Gastrocnemius medialis (tissue), 4 donors: ENCODE measurements around the gene RASGRP1. TPM values are rescaled to one million over a fixed set of nuclear protein-coding genes. Genes with fewer than 3 reads are reported as not detected.

Source experiments
- ATAC-seq, 2 donors: fragments of 150-250 bp; one replicate each; pipeline ENCODE4 v1.9.1; 2016
- DNase-seq, 2 donors: peaks; one replicate each; pipeline ENCODE4 v3.0.0-alpha.2; 2019
- H3K27ac ChIP-seq, 4 donors: fragments of 200-600 bp; sonication (generic); 1 replicate in 1 of 4; 2 replicates in 3 of 4; pipeline ENCODE4 v1.5.1; 2016 to 2018; ENCODE audit warnings: mild to moderate bottlenecking in 2 of 4, moderate library complexity in 1 of 4
- H3K27me3 ChIP-seq, 3 donors: fragments of 200-600 bp; sonication (generic) in 2 of 3; 1 replicate in 1 of 3; 2 replicates in 2 of 3; pipeline versions ENCODE4 v1.5.1 to v1.6.0; 2016 to 2019; ENCODE audit warnings: mild to moderate bottlenecking in 1 of 3, moderate library complexity in 1 of 3
- H3K36me3 ChIP-seq, 2 donors: fragments of 200-600 bp; sonication (generic) in 1 of 2; one replicate each; pipeline ENCODE4 v1.5.1; 2017 to 2018
- H3K4me1 ChIP-seq, 2 donors: fragments of 200-600 bp; sonication (generic) in 1 of 2; one replicate each; pipeline ENCODE4 v1.5.1; 2016 to 2017; ENCODE audit warnings: mild to moderate bottlenecking in 2 of 2
- H3K4me3 ChIP-seq, 4 donors: fragments of 200-600 bp; sonication (generic) in 3 of 4; 1 replicate in 1 of 4; 2 replicates in 3 of 4; pipeline ENCODE4 v1.5.1; 2016 to 2019; ENCODE audit warnings: mild to moderate bottlenecking in 2 of 4
- H3K9me3 ChIP-seq, 3 donors: fragments of 200-600 bp; sonication (generic) in 2 of 3; 1 replicate in 1 of 3; 2 replicates in 2 of 3; pipeline ENCODE4 v1.5.1; 2016 to 2019
- CTCF ChIP-seq, 5 experiments: fragments of 450-650 bp in 3 of 5; fragments of 200-600 bp in 2 of 5; sonication (generic) in 2 of 5; IDR thresholded peaks in 4 of 5; conservative IDR thresholded peaks in 1 of 5; 1 replicate in 4 of 5; 2 replicates in 1 of 5; pipeline ENCODE4 v1.5.1; 2016 to 2019; ENCODE audit warnings: antibody characterized with exemption in 5 of 5, mild to moderate bottlenecking in 3 of 5, moderate library complexity in 3 of 5
- POLR2A ChIP-seq, 2 donors: fragments of 450-650 bp; IDR thresholded peaks; one replicate each; pipeline ENCODE4 v1.6.1; 2017; ENCODE audit warnings: antibody characterized with exemption in 2 of 2, mild to moderate bottlenecking in 2 of 2, moderate library complexity in 2 of 2
- in situ Hi-C, 4 donors: fragments of 200-750 bp; cut with MboI; loops; one replicate each; pipeline versions ENCODE4 v1.15.0 to v1.8.0; 2017; ENCODE audit warnings: low sequenced_read_pairs in 4 of 4
- intact Hi-C: fragments of 100-400 bp; cut with DNase I; formaldehyde crosslinking; loops from one replicate; pipeline ENCODE4 v1.15.1; 2023; ENCODE audit warnings: low total_unique reads
- total RNA-seq, 4 donors: library from RNA; depleted of rRNA; stranded (reverse); fragments of >200 nt; gene quantifications; one replicate each; pipeline versions ENCODE4 v1.1.0 to v1.2.3, GENCODE V29; 2016

RASGRP1 gene
- total RNA-seq, 4 donors from 2014 or later = 0.44 to 0.85 TPM; not detected in 2

- TF ChIP-seq POLR2A (IDR thresholded peaks at IDR 0.05) (no peak), CTCF (IDR thresholded peaks at IDR 0.05 in 4 of 5, conservative IDR thresholded peaks at IDR 0.05 in 1 of 5) (no peak)
- Histone ChIP-seq H3K9me3 (no peaks in the 10 kb centered on the region), H3K27ac (no peak overlapping the region), H3K36me3 (no peaks in the 10 kb centered on the region), H3K4me3 (no peak overlapping the region), H3K27me3 (no peaks in the 10 kb centered on the region), H3K4me1 (no peaks in the 10 kb centered on the region)
- intact Hi-C loops (no loop called here), in situ Hi-C loops (no loop called here)
- no peak for ATAC-seq
- no peak for DNase-seq
Measured at GRCh38 chr15:38528294-38528693, 36.3 kb downstream of the RASGRP1 start.

DNA sequence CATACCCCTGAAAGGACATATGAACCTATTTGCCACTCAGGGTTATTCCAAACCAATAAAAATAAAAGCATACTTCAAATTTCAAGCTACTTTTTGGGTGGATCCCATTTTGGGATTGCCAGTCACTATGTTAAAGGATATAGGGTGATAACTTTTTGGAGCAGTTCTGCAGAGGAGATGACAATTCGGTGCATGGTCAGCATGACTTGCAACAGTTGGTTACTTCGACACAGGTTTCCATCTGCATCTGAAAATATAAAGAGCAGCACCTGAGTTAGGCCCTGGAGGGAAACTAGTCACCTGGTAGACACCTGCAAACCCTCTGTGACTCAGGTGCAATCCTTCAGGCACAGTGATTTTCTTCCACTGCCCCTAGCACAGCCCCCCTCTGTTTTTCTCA is 38.5 kb downstream of the RASGRP1 start:
- no peaks in the 10 kb centered on the region for H3K4me1 ChIP-seq
- no peak for DNase-seq
- no peaks in the 10 kb centered on the region for H3K36me3 ChIP-seq
- no peak for TF ChIP-seq CTCF (IDR thresholded peaks at IDR 0.05 in 4 of 5, conservative IDR thresholded peaks at IDR 0.05 in 1 of 5)
- TF ChIP-seq POLR2A (IDR thresholded peaks at IDR 0.05) = no peak
- no peak overlapping the region for H3K4me3 ChIP-seq
- no peak for ATAC-seq
- no peaks in the 10 kb centered on the region for H3K27me3 ChIP-seq
- in situ Hi-C loops (no loop called here), intact Hi-C loops (no loop called here)
- no peak overlapping the region for H3K27ac ChIP-seq
- no peaks in the 10 kb centered on the region for H3K9me3 ChIP-seq

GRCh38 chr15:38525489-38525888 is 39.1 kb downstream of the RASGRP1 start:
- intact Hi-C loops (no loop called here), in situ Hi-C loops (no loop called here)
- no peak overlapping the region for H3K27ac ChIP-seq
- DNase-seq (no peak), ATAC-seq (no peak)
- no peaks in the 10 kb centered on the region for H3K4me1 ChIP-seq
- no peaks in the 10 kb centered on the region for H3K27me3 ChIP-seq
- no peak for TF ChIP-seq POLR2A (IDR thresholded peaks at IDR 0.05)
- no peak for TF ChIP-seq CTCF (IDR thresholded peaks at IDR 0.05 in 4 of 5, conservative IDR thresholded peaks at IDR 0.05 in 1 of 5)
- H3K9me3 ChIP-seq = no peaks in the 10 kb centered on the region
- H3K4me3 ChIP-seq = no peak overlapping the region
- no peaks in the 10 kb centered on the region for H3K36me3 ChIP-seq

- in situ Hi-C loops = no loop called here
Measured at GRCh38 chr15:38524156-38524555, 40.5 kb downstream of the RASGRP1 start.

More at GRCh38 chr15:38524156-38524555, 40.5 kb downstream of the RASGRP1 start:
- TF ChIP-seq CTCF (IDR thresholded peaks at IDR 0.05 in 4 of 5, conservative IDR thresholded peaks at IDR 0.05 in 1 of 5) = no peak
- TF ChIP-seq POLR2A (IDR thresholded peaks at IDR 0.05) = no peak
- no peak overlapping the region for H3K4me3 ChIP-seq
- H3K36me3 ChIP-seq = no peaks in the 10 kb centered on the region
- intact Hi-C loops = no loop called here
- no peak overlapping the region for H3K27ac ChIP-seq
- no peaks in the 10 kb centered on the region for H3K9me3 ChIP-seq
- ATAC-seq (no peak), DNase-seq (no peak)
- H3K4me1 ChIP-seq = no peaks in the 10 kb centered on the region
- peaks cover 0 to 5% (median 0%) of the 10 kb centered on the region in 3 donors for H3K27me3 ChIP-seq
